GM18502 (cell line): Measurements from ENCODE around the gene CASP3.
"Not testable (repeated sequence)": the region's sequence is repeated elsewhere in the genome, so short reads cannot be mapped to it uniquely, and the experiment has no call there.

Experiments used
- ATAC-seq: cut with Tn5 transposase; IDR thresholded peaks from one replicate; pipeline ENCODE4 v1.9.1; 2021; ENCODE audit warnings: mild to moderate bottlenecking; ENCODE audit not compliant: unreplicated experiment, poor library complexity

Gene CASP3

GRCh38 chr4:184666670-184667069, 17.4 kb upstream of the CASP3 start:
- no peak for ATAC-seq

GRCh38 chr4:184664445-184665210, 15.4 kb upstream of the CASP3 start:
- ATAC-seq, result peak; percentile 61

DNA sequence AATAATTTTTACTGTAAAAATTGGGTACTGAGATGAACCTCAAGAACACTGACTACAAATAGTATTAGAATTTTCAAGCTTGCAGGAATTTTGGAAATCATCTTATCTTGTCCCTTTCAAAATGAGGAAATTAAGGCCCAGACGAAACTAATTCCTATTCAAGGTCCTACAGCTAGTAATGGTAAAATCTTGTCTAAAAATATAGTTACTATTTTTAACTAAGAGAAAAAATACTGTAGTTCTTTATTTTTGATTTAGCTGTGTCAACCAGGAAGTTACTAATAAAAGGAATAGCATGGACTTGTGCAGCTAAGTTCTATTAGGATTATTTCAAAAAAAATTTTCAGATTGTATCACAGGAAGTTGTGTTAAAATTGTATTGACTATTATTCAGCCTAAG, 13.0 kb upstream of the CASP3 start:
- no peak for ATAC-seq

DNA sequence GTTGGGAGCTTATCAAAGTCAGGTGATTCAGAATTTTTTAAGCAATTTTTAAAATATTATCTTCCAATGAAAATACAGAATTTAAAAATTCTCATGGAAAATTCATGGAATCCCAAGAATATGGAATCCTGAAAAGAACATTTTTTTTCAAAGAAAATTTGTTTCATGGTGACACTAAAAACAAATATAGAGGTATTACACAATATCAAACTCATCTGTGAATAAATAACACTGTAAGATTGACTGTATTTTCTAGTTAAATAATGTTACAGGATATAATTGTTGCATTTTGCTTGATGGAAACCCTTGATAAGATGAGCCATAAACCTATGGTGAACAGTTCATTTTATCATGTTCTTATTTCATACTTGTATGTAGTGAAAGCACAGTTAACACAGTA, 11.7 kb upstream of the CASP3 start:
- ATAC-seq, result no peak

GRCh38 chr4:184657820-184658219, 8.6 kb upstream of the CASP3 start:
- not testable (repeated sequence) for ATAC-seq

DNA sequence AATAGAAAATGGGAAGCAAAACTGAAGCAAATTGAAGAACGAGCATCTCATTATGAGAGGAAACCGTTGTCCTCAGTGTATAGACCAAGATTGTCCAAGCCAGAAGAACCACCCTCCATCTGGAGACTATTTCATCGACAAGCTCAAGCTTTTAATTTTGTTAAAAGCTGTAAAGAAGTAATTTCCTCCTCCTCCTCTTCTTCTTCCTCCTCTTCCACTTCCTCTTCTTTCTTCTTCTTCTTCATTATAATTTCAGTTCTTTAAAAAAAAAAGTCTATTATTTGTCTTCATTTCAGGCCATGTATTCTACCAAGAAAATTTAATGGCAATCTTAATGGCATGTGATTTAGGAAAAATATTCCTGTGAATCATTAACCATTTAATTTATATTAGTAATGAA, 7.9 kb upstream of the CASP3 start:
- no peak for ATAC-seq

DNA sequence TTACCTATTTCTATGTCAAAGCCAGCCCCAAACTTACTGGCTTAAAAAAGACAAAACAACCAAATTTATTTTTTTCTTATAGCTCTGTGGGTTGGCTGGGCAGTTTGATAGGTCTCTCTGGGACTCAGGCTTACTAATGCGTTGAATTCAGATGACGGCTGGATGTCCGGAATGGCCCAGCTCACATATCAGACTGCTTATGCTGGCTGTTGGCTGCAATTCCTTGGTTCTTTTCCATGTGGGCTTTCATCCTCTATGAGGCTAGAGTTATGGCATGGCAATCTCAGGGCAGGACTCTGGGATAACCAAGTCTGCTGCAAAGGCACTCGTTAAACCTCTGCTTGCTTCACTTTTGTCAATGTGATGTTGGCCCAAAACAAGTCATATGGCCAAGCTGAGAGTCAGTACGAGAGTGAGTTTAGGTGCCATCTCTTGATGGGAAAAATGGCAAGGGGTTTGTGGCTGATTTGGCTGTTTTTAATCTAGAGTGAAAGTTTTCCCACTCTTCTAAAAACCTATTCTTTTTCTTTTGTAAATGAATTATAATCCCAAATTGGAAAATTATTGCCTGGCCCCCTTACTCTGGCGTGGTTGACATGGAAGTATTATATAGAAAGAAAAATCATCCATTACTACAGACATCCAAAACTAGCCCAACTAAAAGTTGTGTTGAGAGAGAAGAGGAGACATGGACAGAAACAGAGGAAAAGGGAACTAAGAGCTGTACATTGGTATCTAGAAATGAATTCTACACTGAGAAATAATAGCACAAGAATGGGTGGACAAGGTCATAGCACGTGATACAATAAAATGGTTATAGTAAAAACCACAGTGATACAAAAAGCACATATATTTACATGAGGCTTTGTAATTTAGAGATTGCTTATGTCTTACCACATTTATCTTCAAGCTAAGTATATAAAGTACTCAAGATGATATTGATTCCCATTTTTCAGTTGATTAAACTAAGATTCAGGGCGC, 6.9 kb upstream of the CASP3 start:
- ATAC-seq, result peak; percentile 49

GRCh38 chr4:184653650-184654049, 4.4 kb upstream of the CASP3 start:
- no peak for ATAC-seq

DNA sequence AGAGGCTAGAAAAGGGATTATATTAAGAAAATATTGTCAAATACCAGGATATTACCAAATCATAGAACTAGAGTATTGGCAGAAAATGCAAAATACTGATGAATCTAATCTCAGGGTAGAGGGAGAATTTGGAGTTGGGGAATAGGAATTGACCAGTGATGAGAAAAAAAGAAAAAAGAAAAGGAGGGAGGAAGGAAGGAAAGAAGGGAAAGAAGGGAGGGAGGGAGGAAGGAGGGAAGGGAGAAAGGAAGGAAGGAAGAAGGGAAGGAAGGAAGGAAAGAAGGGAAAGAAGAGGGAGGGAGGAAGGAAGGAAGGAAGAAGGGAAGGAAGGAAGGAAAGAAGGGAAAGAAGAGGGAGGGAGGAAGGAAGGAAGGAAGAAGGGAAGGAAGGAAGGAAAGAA, 3.4 kb upstream of the CASP3 start:
- not testable (repeated sequence) for ATAC-seq

GRCh38 chr4:184651899-184652298, 2.7 kb upstream of the CASP3 start:
- ATAC-seq, result no peak

- ATAC-seq, result peak; percentile 19
Observed at GRCh38 chr4:184649971-184650855, 966 bp upstream of the CASP3 start.

DNA sequence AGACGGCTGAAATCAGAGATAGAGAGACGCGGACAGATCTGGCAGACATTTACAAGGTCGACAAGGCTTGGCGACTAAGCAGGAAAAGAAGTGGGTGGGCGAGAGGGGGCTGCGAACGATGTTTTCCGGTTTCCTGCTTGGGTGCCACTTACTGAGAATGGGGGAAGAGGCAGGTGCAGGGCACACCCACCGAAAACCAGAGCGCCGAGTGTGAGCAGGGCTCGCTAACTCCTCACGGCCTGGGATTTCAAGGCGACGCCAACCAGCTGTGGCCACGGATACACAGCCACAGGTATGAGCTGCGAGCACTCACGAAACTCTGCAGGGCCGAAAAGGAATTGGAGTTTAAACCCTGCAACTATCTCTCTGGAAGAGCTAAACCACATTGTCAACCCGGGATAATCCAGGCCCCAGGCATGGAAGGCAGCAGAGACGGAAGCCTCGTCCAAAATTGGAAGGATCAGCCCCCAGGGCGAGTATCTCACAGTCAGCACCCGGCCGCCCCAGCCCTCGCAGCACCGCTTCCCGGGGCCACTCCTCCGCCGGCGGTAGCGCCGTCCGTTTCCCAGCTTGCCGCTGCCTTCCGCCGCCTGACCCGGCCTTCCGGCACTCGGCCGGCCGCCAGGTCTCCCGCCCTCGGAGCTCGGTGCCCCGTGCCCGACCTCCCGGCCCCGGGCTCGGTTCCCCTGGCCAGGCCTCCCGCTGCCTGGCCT, 778 bp downstream of the CASP3 start:
- peak; percentile 24 for ATAC-seq

DNA sequence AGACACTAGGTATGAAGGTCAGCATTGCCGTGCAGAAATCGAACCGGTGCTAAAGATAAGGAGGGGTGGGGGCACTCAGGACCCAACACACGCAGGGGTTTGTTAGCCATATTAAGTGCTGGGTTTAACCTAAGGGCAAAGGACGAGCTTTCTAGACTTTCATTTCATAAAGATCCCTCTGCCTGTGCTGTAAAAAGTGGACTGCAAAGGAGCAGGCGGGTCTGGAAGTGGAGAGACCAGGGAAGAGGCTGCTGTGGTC, 1.3 kb downstream of the CASP3 start:
- no peak for ATAC-seq

DNA sequence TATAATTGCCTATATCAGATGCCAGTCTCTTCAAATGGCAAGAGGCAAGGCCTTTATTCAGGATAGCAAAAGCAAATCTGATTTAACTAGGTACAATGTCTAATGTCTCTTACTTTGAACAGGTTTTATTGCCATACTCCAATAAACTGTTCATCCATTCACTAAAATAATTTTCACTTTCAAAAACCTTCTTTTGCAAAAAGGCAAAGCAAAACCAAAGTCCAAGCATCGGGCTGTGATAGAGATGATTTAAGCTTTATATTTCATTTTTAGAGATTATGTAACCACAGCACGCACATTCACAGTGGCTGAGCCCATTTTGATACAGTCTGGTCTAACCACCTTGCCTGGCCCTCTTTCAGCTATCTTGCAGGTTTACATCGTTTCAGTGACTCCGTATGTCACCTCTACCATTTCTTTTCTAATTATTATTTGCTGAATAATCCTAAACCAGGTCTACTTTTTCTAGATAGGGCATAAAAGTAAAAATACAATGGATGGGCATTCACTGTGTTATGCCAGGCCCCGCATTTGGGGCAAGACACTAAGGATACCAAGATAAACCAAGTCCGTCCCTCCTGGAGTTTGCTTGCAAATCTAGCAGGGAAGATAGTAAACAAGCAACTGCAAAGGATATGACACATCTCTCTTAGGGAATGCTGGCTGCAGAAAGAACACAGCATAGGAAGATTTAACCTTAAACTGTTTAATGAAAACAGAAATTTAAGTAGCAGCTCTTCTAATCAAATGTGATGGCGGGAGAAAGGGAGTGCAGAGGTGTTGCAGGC, 1.8 kb downstream of the CASP3 start:
- ATAC-seq, result no peak

DNA sequence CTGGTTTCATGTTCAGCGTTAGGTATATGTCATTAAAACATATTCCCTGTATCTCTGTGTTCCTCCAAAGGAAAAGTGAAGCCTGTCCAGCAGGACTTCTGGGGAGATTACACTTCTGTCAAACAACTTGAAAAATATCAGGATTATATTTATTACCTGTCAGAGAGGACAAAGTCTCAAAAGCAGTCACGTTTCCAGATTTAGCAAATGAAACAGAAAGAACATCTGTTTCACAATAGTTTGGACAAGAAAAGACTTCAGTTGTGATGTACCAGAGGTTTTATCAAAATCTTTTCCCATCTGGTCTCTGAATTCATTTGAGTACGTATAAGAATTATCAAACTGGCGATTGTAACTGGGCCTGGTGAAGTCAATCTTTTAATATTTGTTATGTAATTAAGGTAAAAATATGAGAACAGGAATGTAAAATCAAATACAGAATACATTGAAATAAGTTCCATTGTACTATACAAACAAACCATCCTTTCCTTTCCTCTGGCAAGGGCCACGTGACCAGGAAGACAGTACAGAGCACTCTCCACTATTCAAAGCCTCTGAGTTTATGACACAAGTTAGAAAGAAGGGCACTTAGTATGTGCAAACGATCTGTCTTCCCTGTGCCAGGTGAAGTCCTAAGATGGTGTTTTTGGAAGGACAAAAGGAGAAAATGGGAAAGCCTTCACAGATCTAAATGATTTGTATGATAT, 3.2 kb downstream of the CASP3 start:
- no peak for ATAC-seq

DNA sequence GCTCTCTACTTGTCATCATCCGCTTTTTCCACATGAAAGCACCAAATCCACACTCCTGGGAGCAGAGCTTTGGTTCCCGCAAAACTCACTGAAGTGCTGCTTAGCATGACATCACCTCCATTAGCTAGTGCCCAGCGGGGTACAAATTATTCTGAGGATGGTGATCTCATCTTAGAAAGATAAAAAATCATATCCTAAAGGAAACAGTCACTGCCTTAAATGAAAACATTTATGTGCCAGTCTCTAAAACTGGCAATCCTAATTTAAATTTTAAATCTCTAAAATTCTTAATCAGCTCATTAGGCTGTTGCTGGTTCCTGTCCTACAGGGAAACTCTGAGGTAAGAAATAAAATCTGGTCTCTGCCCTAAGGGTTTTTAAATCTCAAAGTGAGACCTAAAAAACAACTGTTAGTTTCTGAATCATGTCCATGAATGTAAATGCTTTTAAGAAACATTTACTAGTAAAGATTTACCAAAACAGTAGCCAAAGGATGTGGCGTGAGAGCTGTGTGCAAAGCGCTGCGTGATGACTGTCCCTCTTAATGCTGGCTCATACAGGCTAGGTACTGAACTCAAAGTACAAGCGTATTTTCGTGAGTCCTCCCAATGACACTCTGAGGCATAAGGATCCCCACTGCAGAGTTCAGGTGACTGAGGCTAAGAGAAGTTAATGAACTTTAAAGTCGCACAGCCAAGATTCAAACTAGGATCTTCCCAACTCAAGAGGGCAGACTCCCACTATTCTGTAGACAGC, 4.5 kb downstream of the CASP3 start:
- no peak for ATAC-seq

GRCh38 chr4:184643731-184644130, 5.5 kb downstream of the CASP3 start:
- no peak for ATAC-seq

DNA sequence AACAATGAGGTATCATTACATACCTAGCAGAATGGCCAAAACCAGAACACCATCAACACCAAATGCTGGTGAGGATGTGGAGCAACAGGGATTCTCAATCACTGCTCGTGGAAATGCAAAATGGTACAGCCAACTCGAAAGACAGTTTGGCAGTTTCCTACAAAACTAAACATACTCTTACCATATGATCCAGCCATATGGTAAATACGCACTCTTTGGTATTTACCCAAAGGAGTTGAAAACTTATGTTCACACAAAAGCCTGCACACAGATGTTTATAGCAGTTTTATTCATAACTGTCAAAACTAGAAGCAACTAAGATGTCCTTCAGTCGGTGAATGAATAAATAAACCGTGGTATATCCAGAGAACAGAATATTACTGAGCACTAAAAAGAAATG, 7.8 kb downstream of the CASP3 start:
- ATAC-seq, result no peak
